CD4-positive, alpha-beta T cell treated with Interleukin-4 for 1 hour (primary cell): ENCODE results near the gene CMTM6.
"Not testable (repeated sequence)": the region's sequence is repeated elsewhere in the genome, so short reads cannot be mapped to it uniquely, and the experiment has no call there.

ENCODE experiments used
- DNase-seq, 2 donors: peaks; one replicate each; pipeline ENCODE4 v3.0.0-alpha.2; 2020 to 2022

Gene CMTM6

GRCh38 chr3:32442766-32443165 lies 59.9 kb downstream of the CMTM6 start:
- DNase-seq: no peak

GRCh38 chr3:32440611-32441350 lies 61.9 kb downstream of the CMTM6 start:
- DNase-seq: no peak

- not testable (repeated sequence) for DNase-seq
Measured at GRCh38 chr3:32439421-32439820, 63.2 kb downstream of the CMTM6 start.

GRCh38 chr3:32438596-32439344 lies 63.9 kb downstream of the CMTM6 start:
- no peak for DNase-seq

- DNase-seq: no peak
Measured at GRCh38 chr3:32437896-32438295, 64.8 kb downstream of the CMTM6 start.

- no peak for DNase-seq
Measured at GRCh38 chr3:32436816-32437189, 65.8 kb downstream of the CMTM6 start.

GRCh38 chr3:32435911-32436815 lies 66.5 kb downstream of the CMTM6 start:
- no peak for DNase-seq

- no peak for DNase-seq
Measured at GRCh38 chr3:32434206-32434605, 68.4 kb downstream of the CMTM6 start.

- peak in 1 of 2 donors; percentile 77 for DNase-seq
Measured at GRCh38 chr3:32432711-32433530, 69.7 kb downstream of the CMTM6 start.

- DNase-seq: peak in 1 of 2 donors; percentile 35
Measured at GRCh38 chr3:32432045-32432710, 70.5 kb downstream of the CMTM6 start.

- DNase-seq: no peak
Measured at GRCh38 chr3:32431481-32431880, 71.2 kb downstream of the CMTM6 start.
